Superior temporal gyrus (tissue), 1 donor: ENCODE measurements around the gene MOGAT3.

ENCODE experiments used
- DNase-seq: peaks from one replicate; pipeline ENCODE4 v3.0.0-alpha.2; 2016; ENCODE audit errors: extremely low spot score

The MOGAT3 gene

DNA sequence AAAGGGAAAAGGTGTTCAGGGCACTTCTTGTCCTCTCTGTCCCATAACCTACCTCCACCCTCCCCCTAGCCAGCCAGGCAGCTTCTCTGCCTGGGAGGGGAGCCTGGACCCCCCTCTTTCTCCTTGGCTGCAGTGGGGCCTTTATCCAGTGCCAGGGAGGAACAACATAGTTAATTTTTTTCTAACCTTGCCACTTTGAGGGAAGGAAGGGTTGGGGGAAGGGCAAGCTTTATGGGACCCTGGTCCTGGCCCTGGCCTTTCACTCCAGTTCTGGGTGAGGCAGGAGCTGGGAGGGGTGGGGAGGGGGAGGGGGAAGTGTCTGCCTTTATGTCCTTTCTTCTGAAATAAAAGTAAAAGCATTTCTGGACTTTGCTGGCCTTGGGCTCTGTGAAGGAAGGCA lies 39.9 kb downstream of the MOGAT3 start:
- no peak for DNase-seq

DNA sequence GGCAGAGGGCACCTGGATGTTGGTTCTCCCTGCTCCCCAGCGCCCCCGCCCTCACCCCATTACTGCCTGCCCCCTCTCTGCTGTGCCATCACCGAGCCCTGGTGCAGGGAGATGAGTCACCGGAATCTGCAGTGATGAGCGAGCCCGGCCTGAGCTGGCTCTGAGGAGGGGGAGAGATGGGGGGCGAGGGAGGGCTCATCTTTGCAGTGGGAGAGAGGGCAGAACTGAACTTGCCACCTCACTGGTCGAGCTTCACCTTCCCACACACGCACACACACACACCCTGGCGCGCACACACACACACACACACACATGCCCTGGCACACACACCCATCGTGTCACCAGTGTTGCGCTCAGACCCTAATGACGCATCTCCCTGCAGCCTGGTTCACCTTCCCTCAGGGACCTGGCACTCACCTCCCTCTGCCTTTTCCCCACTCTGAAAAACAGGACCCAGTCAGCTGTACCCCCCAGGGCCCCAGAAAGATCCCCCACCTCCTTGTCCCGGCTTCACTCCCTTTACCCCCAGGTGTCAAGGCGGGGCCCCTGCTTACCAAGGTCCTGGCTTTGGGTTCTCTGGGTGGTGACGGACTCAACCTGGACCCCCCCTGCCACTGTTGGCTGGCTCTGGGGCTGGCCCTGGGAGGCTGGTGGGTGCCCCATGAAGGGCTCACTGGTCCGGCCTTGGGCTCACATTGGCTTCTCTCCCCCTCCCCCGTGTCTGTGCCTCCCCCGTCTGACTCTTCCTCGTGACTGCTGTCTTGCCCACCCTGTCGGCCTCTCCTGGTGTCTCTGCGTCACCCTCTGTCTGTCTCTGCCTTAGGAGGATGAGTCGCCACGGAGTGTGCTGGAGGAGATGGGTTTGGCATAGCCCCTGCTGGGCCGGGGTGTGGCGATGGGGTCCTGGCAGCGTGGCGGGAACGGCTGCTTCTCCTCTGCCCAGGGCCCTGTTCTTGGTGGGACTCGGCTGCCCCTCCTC lies 40.9 kb downstream of the MOGAT3 start:
- no peak for DNase-seq

GRCh38 chr7:101156866-101157589 lies 43.8 kb downstream of the MOGAT3 start:
- DNase-seq = no peak

- no peak for DNase-seq
These were observed 44.6 kb downstream of the MOGAT3 start for GRCh38 chr7:101156277-101156676.

GRCh38 chr7:101155303-101155702 lies 45.5 kb downstream of the MOGAT3 start:
- DNase-seq = no peak

DNA sequence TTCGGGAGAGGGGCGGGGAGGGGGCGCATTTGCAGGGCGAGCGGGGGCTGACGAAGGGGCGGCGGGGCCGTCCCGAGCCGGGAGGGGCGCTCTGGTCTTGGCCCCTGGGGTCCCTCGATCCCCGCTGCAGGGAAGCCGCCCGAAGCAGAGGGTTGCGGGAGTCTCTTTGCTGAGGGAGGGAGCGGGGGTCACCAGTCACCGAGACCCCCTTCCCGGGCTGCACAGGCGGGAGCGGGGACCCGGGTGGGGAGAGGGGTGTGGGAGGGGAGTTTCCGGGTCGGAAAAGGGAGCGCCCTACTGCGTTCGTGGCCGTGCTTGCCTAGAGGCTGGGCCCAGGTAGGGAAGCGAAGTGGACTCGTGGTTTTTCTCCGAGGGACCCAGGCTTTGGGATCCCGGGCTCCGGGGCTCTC lies 46.1 kb downstream of the MOGAT3 start:
- no peak for DNase-seq

DNA sequence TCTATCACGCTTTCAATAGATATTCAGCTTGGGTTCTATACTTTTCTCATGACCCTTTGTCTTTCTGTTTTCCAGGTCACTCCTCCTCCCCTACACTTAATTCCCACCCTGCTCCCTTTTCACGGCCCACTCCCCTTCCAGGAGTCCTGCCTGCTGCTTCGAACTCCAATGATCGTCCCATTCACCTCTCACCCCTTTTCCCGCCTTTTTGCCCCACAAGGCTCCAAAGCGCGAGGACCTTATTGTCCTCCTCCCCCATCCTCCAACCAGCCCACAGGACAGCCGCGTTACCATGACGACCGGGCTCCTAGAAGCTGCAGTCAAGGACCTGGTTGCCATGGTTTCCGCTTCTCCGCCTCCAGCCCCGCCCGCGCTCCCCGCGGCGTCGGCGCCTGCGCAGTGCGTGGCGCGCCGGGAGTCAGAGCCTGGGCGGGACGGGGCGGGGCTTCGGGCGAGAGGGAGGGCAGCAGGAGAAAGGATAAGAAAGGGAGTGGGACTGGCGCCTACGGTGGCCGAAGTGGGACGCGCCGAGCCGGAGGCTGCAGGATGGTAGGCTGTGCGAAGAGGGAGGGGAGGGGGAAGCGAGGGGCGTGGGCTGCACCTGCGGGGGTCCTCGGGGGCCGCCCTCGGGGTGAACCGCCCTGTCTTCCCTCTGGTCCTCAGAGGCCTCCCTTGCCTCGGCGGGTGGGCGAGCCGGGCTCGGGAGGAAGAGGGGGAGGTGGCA lies 46.7 kb downstream of the MOGAT3 start, which contains the start of gene AP1S1:
Gene AP1S1 (plus strand): TSS at position 508 of the 724 bp plus-strand sequence. CDS start 39 bp downstream, at position 547.
- DNase-seq = peak; percentile 87

GRCh38 chr7:101151908-101152651 lies 48.8 kb downstream of the MOGAT3 start:
- no peak for DNase-seq
